C4-2B (cell line): ENCODE results near the gene PAX9.

Experiments used
- H3K27ac ChIP-seq: fragments of 450-650 bp; 2 replicates; pipeline ENCODE4 v1.5.1; 2017
- CTCF ChIP-seq: fragments of 450-650 bp; conservative IDR thresholded peaks from 2 replicates; pipeline ENCODE4 v1.5.1; 2017; ENCODE audit warnings: mild to moderate bottlenecking
- ZFX ChIP-seq: fragments of 450-650 bp; IDR thresholded peaks from 2 replicates; pipeline ENCODE4 v1.6.1; 2017

The PAX9 gene

GRCh38 chr14:36666416-36667206 is 5.0 kb downstream of the PAX9 start:
- no peak overlapping the region for H3K27ac ChIP-seq
- TF ChIP-seq CTCF, result no peak
- no peak for TF ChIP-seq ZFX

GRCh38 chr14:36667679-36668078 is 6.0 kb downstream of the PAX9 start:
- H3K27ac ChIP-seq, result no peak overlapping the region

DNA sequence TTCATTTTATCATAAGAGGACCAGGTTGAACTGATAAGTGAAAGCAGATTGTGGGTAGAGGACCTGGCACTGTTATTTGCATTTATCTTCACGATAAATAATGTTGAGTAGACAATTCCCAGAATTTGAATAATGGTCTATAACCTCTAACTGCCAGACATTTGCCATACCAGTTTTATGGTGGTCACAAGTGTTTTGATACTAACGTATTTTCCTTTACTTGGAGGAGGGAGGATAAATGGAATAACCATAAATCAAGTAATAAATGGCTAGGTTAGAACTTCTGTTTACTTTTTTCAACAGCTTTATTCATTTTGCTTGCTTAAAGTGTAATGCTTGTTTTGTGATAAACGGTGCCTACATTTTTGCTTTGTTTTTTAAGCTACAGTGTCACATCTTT is 9.5 kb downstream of the PAX9 start:
- no peak for TF ChIP-seq CTCF
- TF ChIP-seq ZFX, result no peak
- H3K27ac ChIP-seq, result no peak overlapping the region

More at GRCh38 chr14:36667679-36668078, 6.0 kb downstream of the PAX9 start:
- TF ChIP-seq ZFX (no peak), CTCF (no peak)

GRCh38 chr14:36672095-36672494 is 10.4 kb downstream of the PAX9 start:
- TF ChIP-seq ZFX (no peak), CTCF (no peak)
- H3K27ac ChIP-seq, result no peak overlapping the region

- no peak overlapping the region for H3K27ac ChIP-seq
- TF ChIP-seq ZFX, result no peak
- no peak for TF ChIP-seq CTCF
Measured at GRCh38 chr14:36674659-36675058, 13.0 kb downstream of the PAX9 start.

GRCh38 chr14:36675581-36675980 is 13.9 kb downstream of the PAX9 start:
- no peak overlapping the region for H3K27ac ChIP-seq
- TF ChIP-seq ZFX (no peak), CTCF (no peak)

- TF ChIP-seq ZFX (no peak), CTCF (no peak)
- H3K27ac ChIP-seq, result no peak overlapping the region
Measured at GRCh38 chr14:36676236-36676635, 14.6 kb downstream of the PAX9 start.
